Transverse colon (tissue), 4 donors: Measurements from ENCODE around the gene NALF2.

ENCODE experiments used
- POLR2A ChIP-seq: fragments of 450-650 bp; IDR thresholded peaks from one replicate; pipeline ENCODE4 v1.6.1; 2016; ENCODE audit warnings: antibody characterized with exemption, mild to moderate bottlenecking, moderate library complexity
- POLR2AphosphoS5 ChIP-seq, 3 donors: sonication (generic); formaldehyde crosslinking; IDR thresholded peaks; one replicate each; pipeline ENCODE4 v1.6.1; 2016; ENCODE audit warnings: antibody characterized with exemption in 3 of 3
- TF ChIP-seq, protein P1 (sequence below), 5 experiments: fragments of 200-600 bp in 3 of 5; fragments of 450-650 bp in 2 of 5; sonication (generic) in 3 of 5; IDR thresholded peaks; 1 replicate in 2 of 5; 2 replicates in 3 of 5; pipeline ENCODE4 v1.5.1; 2016 to 2017; ENCODE audit warnings: antibody characterized with exemption in 5 of 5, inconsistent platforms in 3 of 5, mild to moderate bottlenecking in 2 of 5, moderate library complexity in 1 of 5

GRCh38 chrX:69546417-69546816 is 42.3 kb downstream of the NALF2 start:
- TF ChIP-seq, protein P1, sequence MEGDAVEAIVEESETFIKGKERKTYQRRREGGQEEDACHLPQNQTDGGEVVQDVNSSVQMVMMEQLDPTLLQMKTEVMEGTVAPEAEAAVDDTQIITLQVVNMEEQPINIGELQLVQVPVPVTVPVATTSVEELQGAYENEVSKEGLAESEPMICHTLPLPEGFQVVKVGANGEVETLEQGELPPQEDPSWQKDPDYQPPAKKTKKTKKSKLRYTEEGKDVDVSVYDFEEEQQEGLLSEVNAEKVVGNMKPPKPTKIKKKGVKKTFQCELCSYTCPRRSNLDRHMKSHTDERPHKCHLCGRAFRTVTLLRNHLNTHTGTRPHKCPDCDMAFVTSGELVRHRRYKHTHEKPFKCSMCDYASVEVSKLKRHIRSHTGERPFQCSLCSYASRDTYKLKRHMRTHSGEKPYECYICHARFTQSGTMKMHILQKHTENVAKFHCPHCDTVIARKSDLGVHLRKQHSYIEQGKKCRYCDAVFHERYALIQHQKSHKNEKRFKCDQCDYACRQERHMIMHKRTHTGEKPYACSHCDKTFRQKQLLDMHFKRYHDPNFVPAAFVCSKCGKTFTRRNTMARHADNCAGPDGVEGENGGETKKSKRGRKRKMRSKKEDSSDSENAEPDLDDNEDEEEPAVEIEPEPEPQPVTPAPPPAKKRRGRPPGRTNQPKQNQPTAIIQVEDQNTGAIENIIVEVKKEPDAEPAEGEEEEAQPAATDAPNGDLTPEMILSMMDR (IDR thresholded peaks at IDR 0.05): no peak
- no peak for TF ChIP-seq POLR2AphosphoS5 (IDR thresholded peaks at IDR 0.05)
- TF ChIP-seq POLR2A: no peak
